Vagina (tissue), 2 donors: ENCODE results near the gene MGME1. TPM values are rescaled to one million over a fixed set of nuclear protein-coding genes. Genes with fewer than 3 reads are reported as not detected.

Source experiments
- DNase-seq, 2 donors: peaks; one replicate each; pipeline ENCODE4 v3.0.0-alpha.2; 2017; ENCODE audit errors: extremely low spot score in 2 of 2
- H3K27ac ChIP-seq: fragments of 200-600 bp; sonication (generic); one replicate; pipeline ENCODE4 v1.5.1; 2019
- H3K27me3 ChIP-seq: fragments of 200-600 bp; sonication (generic); one replicate; pipeline ENCODE4 v1.5.1; 2019
- H3K36me3 ChIP-seq, 2 donors: fragments of 200-600 bp; sonication (generic); one replicate each; pipeline ENCODE4 v1.5.1; 2017 to 2019
- H3K4me1 ChIP-seq: fragments of 200-600 bp; sonication (generic); one replicate; pipeline ENCODE4 v1.5.1; 2019
- H3K4me3 ChIP-seq, 2 donors: fragments of 200-600 bp; sonication (generic); 1 replicate in 1 of 2; 2 replicates in 1 of 2; pipeline ENCODE4 v1.5.1; 2016 to 2019
- H3K9me3 ChIP-seq: fragments of 200-600 bp; sonication (generic); one replicate; pipeline ENCODE4 v1.5.1; 2019
- CTCF ChIP-seq, 3 experiments: fragments of 450-650 bp in 2 of 3; fragments of 200-600 bp in 1 of 3; sonication (generic) in 1 of 3; IDR thresholded peaks; one replicate each; pipeline ENCODE4 v1.5.1; 2017 to 2019; ENCODE audit warnings: antibody characterized with exemption in 3 of 3, mild to moderate bottlenecking in 2 of 3, moderate library complexity in 2 of 3
- POLR2A ChIP-seq, 2 donors: fragments of 450-650 bp; IDR thresholded peaks; one replicate each; pipeline ENCODE4 v1.6.1; 2017; ENCODE audit warnings: antibody characterized with exemption in 2 of 2, mild to moderate bottlenecking in 2 of 2, moderate library complexity in 2 of 2
- POLR2AphosphoS5 ChIP-seq, 2 donors: sonication (generic); formaldehyde crosslinking; IDR thresholded peaks; one replicate each; pipeline ENCODE4 v1.9.0; 2017; ENCODE audit warnings: antibody characterized with exemption in 2 of 2, mild to moderate bottlenecking in 2 of 2, low read depth in 1 of 2; ENCODE audit not compliant: insufficient read depth in 1 of 2
- intact Hi-C: fragments of 100-400 bp; cut with DNase I; formaldehyde crosslinking; loops from one replicate; pipeline ENCODE4 v1.15.1; 2023
- total RNA-seq: library from RNA; depleted of rRNA; stranded (reverse); fragments of >200 nt; gene quantifications from one replicate; pipeline ENCODE4 v1.2.3, GENCODE V29; 2016

MGME1 gene
- total RNA-seq, 1 donor from 2014 or later = 8.6 TPM

DNA sequence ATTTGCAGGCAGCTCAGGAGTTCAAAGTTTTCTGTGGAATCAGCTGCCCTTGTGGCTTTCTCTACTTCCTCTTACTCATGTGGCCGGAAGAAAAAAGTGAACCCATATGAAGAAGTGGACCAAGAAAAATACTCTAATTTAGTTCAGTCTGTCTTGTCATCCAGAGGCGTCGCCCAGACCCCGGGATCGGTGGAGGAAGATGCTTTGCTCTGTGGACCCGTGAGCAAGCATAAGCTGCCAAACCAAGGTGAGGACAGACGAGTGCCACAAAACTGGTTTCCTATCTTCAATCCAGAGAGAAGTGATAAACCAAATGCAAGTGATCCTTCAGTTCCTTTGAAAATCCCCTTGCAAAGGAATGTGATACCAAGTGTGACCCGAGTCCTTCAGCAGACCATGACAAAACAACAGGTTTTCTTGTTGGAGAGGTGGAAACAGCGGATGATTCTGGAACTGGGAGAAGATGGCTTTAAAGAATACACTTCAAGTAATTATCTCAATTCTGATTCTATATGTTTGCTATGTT, 1.1 kb downstream of the MGME1 start:
- Histone ChIP-seq H3K27ac (peak overlapping the region; percentile 92), H3K36me3 (no peaks in the 10 kb centered on the region), H3K4me3 (peak overlapping the region; percentile 75 to 91), H3K9me3 (no peaks in the 10 kb centered on the region), H3K27me3 (no peaks in the 10 kb centered on the region), H3K4me1 (peaks cover 65% of the 10 kb centered on the region)
- no peak for DNase-seq
- no peak for TF ChIP-seq POLR2A (IDR thresholded peaks at IDR 0.05)
- TF ChIP-seq CTCF (IDR thresholded peaks at IDR 0.05) = no peak
- no peak for TF ChIP-seq POLR2AphosphoS5 (IDR thresholded peaks at IDR 0.05; ENCODE audit: insufficient read depth in 1 of 2, low read depth in 1 of 2)
- intact Hi-C loops = loop anchor here (5.0 kb wide), 1 partner anchor 288 kb away; the partner anchor contains the start of gene RRBP1

DNA sequence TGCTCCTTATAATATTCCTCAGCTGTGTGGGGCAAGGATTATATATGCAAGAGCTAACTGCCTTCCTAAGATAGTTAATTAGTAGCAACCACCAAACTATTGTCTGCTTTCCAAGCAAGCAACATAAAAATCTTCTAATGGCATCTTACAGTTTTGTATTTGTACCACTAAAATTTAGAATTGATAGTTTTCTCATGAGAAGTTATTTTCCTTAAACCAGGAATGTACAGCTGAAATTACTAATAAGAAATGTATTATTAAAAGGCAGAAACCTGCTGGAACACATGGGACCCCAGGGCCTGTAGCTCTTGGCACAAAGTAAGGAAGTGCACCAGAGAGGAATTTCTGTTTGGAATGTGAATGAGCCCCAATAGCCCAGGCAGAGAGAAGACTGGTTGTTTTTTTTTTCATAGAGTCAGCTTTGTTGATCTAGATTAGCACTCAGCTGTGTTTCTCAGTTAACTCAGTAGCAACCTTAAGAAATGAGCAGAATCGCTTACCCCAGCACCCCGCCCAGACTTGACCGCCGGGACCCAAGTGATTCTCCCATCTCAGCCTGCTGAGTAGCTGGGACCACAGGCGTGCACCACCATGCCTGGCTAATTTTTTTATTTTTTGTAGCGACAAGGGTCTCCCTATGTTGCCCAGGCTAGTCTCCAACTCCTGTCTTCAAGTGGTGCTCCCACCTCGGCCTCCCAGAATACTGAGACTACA, 2.6 kb downstream of the MGME1 start:
- Histone ChIP-seq H3K4me1 (peaks cover 50% of the 10 kb centered on the region), H3K27ac (peak overlapping the region; percentile 37), H3K9me3 (no peaks in the 10 kb centered on the region), H3K4me3 (peak overlapping the region in 1 of 2 donors; percentile 3), H3K36me3 (peaks cover 0 to 9% of the 10 kb centered on the region in 2 donors), H3K27me3 (no peaks in the 10 kb centered on the region)
- DNase-seq = no peak
- no peak for TF ChIP-seq POLR2A (IDR thresholded peaks at IDR 0.05)
- no peak for TF ChIP-seq POLR2AphosphoS5 (IDR thresholded peaks at IDR 0.05; ENCODE audit: insufficient read depth in 1 of 2, low read depth in 1 of 2)
- no peak for TF ChIP-seq CTCF (IDR thresholded peaks at IDR 0.05)
- intact Hi-C loops = no loop called here

- peaks cover 0 to 9% of the 10 kb centered on the region in 2 donors for H3K36me3 ChIP-seq
- TF ChIP-seq POLR2AphosphoS5 (IDR thresholded peaks at IDR 0.05; ENCODE audit: insufficient read depth in 1 of 2, low read depth in 1 of 2) = no peak
- no peak for TF ChIP-seq CTCF (IDR thresholded peaks at IDR 0.05)
- TF ChIP-seq POLR2A (IDR thresholded peaks at IDR 0.05) = no peak
- no peak overlapping the region for H3K27ac ChIP-seq
- intact Hi-C loops = no loop called here
- no peak for DNase-seq
- peak overlapping the region in 1 of 2 donors; percentile 3 for H3K4me3 ChIP-seq
- H3K27me3 ChIP-seq = no peaks in the 10 kb centered on the region
- H3K4me1 ChIP-seq = peaks cover 43% of the 10 kb centered on the region
- no peaks in the 10 kb centered on the region for H3K9me3 ChIP-seq
These were observed 3.3 kb downstream of the MGME1 start for GRCh38 chr20:17972121-17972520.

DNA sequence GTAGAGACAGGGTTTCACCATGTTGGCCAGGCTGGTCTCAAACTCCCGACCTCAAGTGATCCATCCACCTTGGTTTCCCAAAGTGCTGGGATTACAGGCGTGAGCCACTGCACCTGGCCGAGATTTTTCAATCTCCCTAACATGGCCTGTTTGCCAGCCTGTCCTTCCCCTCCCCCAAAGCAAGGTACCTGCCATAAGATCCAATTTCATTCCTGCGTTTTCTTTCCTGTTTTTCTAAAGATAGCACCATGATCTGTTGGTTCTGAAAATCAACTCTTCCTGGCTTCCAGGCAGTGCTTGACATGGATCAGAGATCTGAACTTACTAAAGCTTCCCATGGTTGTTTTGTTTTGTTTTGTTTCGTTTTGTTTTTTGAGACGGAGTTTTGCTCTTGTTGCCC, 7.5 kb downstream of the MGME1 start:
- Histone ChIP-seq H3K4me1 (peaks cover 25% of the 10 kb centered on the region), H3K27me3 (no peaks in the 10 kb centered on the region), H3K4me3 (no peak overlapping the region), H3K27ac (no peak overlapping the region), H3K9me3 (no peaks in the 10 kb centered on the region), H3K36me3 (peaks cover 0 to 9% of the 10 kb centered on the region in 2 donors)
- TF ChIP-seq POLR2A (IDR thresholded peaks at IDR 0.05) (no peak), POLR2AphosphoS5 (IDR thresholded peaks at IDR 0.05; ENCODE audit: insufficient read depth in 1 of 2, low read depth in 1 of 2) (no peak), CTCF (IDR thresholded peaks at IDR 0.05) (no peak)
- intact Hi-C loops = no loop called here
- DNase-seq = no peak
